Stimulated activated CD8-positive, alpha-beta memory T cell treated with anti-CD3 and anti-CD28 coated beads, Interleukin-15, amount 100 ng/mL, for 1 hour (primary cell): ENCODE measurements around the gene ZNF324B.
"Not testable (repeated sequence)": the region's sequence is repeated elsewhere in the genome, so short reads cannot be mapped to it uniquely, and the experiment has no call there.

ENCODE experiments used
- DNase-seq: peaks from one replicate; pipeline ENCODE4 v3.0.0-alpha.2; 2020; ENCODE audit warnings: low read depth

The ZNF324B gene

DNA sequence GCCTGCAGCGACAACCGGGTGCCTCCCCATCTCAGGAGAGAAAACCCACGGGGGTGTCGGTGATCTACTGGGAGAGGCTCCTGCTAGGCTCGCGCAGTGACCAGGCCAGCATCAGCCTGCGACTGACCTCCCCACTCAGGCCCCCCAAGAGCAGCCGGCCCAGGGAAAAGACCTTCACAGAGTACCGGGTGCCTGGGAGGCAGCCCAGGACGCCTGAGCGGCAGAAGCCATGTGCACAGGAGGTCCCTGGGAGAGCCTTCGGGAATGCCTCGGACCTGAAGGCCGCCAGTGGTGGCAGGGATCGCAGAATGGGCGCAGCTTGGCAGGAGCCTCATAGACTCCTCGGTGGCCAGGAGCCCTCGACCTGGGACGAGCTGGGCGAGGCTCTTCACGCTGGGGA lies 3.9 kb downstream of the ZNF324B start:
- no peak for DNase-seq

DNA sequence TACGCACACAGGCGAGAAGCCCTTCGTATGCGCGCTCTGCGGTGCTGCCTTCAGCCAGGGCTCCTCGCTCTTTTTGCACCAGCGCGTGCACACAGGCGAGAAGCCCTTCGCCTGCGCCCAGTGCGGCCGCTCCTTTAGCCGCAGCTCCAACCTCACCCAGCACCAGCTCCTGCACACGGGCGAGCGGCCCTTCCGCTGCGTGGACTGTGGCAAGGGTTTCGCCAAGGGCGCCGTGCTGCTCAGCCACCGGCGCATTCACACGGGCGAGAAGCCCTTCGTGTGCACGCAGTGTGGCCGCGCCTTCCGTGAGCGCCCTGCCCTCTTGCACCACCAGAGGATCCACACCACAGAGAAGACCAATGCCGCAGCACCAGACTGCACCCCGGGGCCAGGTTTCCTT lies 4.7 kb downstream of the ZNF324B start:
- no peak for DNase-seq

DNA sequence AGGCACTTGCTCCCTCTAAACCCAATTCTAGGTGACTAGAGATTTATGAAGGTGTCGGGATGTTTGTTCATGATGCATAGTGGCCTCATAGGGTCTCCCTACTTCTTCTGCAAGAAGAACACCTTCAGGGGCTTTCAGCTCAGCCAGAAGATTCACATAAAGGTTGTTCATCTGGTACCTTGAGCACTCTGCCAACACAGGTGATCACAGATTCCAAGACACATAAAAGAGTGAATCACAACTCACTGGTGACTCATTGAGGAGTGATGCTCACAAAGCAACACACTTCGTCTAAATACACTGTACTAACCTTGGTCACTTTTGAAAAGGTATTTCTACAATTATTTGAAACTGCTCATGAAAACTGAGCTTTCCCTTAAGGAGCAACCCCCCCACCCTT lies 8.6 kb downstream of the ZNF324B start:
- no peak for DNase-seq

DNA sequence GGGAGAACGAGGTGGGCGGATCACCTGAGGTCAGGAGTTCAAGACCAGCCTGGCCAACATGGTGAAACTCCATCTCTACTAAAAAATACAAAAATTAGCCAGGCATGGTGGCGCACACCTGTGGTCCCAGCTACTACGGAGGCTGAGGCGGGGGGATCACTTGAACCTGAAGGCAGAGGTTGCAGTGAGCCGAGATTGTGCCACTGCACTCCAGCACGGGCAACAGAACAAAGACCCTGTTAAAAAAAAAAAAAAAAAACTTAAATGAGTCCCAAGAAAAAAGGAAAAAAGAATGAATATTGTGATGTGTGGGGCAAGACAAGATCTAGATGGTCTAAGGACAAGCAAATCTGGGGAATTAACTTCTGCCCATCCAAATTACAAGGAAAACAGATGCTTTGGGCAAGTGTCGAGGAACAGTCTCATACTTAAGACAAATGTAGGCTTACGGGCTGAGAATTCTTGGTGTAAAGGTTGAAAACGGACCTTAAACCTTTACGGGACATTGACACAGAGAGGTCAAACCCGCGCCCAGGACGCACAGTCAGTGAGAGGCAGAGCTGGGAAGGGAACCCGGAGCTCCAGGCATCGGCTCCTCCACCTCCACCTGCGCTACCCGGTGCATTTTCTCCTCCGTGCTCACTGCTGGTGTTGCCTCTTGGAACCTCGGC lies 14.8 kb downstream of the ZNF324B start:
- no peak for DNase-seq

DNA sequence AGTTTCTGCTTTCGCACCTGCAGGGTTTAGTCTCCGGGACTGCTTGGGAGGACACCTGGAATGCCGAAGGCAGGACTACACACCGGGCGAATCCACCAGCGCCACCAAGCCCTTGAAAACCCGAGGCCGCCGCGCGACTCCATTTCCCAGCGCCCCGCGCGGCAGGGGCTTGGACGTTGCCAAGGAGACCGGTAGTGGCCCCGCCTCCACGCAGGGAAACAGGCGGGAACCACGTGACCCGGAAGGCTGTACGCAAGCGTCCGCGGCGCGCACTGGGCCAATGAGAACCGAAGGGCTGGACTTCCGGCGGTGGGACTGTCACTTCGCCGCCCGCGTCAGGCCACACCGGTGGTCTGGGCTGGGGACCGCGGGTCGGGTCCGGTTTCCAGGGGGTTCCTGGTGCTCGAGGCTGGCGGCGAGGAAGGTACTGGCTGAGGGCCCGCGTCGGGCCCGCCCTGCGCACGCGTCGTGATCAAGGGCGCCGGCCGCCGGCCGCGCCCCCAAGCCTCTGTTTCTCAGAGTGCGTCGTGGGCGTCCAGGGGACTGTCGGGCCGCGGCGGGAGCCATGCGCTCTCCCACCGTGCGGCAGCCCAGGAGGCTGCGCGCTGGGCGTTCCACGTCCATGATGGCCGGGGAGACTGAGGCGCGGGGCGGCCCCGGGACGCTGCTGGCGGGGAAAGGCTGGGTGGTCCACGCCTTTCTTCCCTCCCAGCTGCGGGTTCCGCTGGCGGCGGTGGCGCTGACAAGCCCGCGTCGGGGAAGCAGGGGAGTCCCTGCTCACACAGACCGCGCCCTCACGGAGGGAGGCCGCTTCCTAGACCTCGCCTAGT lies 15.6 kb downstream of the ZNF324B start, which contains the start of gene ZNF324:
TSS of gene ZNF324 (plus strand) at position 321 of the 830 bp plus-strand sequence. CDS start 2,106 bp downstream, outside the sequence.
- DNase-seq, result peak; percentile 96

DNA sequence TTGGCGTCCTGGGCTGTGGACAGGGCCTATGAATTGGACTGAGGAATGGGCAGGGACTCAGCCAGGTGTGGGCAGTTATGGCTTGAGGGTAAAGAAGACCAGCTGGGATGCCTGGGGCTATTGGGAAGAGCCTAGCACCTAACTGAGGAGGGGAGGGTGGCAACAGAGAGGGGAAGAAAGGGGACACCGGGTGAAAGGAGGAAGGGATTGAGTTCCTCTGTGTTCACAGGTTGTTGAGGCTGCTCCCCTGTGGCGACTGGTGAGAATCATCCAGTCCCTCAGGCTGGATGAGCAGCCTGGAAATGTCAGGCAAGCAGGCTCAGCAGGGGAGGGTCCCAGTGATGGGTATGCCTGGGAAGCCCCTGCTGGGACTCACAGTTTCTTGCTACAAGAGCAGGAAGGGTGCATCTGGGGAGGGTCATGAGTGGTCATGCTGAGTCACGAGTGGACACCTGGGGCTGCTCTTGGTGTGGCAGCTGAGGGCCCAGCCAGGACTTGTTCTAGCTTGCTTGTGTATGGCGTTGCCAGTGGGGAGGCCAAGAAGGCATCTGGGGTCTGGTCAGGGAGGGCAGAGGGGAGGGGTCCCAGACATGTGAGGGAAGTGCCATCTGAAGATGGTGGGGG lies 16.9 kb downstream of the ZNF324B start:
- DNase-seq, result no peak

DNA sequence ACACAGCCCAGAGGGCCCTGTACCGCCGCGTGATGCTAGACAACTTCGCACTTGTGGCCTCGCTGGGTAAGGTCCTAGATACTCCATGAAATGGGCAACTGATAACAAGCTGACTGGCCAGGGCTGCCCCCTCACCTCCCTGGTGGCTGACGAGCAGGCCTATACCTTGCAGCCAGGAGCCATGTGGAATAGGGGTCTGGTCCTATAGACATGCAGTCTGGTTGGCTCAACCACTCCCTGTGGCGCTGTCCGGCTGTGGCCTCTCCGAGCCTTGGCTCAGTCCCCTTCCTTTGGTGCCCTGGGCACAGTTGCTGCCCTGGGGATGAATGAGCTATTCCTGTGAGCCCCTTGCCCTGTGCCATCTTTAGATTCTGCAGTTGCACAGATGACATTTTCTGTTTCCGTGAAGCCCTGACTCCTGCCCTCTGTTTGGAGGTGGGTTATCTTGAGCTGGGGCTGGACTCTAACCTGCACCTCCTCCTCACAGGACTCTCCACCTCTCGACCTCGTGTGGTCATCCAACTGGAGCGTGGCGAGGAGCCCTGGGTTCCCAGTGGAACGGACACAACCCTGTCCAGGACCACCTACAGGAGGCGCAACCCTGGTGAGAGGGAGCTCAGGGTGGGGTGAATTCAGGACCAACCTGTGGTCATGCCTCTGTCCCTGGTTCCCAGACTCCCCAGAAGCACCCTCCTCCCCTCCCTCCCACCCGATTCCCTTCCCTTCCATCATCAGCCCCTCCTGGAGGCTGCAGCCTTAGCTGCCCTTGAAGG lies 18.0 kb downstream of the ZNF324B start:
- DNase-seq, result no peak

DNA sequence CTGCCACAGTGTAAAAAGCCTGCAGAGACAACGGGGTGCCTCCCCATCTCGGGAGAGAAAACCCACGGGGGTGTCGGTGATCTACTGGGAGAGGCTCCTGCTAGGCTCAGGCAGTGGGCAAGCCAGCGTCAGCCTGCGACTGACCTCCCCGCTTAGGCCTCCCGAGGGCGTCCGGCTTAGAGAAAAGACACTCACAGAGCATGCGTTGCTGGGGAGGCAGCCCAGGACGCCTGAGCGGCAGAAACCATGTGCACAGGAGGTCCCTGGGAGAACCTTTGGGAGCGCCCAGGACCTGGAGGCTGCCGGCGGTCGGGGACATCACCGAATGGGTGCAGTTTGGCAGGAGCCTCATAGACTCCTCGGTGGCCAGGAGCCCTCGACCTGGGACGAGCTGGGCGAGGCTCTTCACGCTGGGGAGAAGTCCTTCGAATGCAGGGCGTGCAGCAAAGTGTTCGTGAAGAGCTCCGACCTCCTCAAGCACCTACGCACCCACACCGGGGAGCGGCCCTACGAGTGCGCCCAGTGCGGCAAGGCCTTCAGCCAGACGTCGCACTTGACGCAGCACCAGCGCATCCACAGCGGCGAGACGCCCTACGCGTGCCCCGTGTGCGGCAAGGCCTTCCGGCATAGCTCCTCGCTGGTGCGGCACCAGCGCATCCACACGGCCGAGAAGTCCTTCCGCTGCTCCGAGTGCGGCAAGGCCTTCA lies 19.6 kb downstream of the ZNF324B start:
- DNase-seq, result not testable (repeated sequence)

DNA sequence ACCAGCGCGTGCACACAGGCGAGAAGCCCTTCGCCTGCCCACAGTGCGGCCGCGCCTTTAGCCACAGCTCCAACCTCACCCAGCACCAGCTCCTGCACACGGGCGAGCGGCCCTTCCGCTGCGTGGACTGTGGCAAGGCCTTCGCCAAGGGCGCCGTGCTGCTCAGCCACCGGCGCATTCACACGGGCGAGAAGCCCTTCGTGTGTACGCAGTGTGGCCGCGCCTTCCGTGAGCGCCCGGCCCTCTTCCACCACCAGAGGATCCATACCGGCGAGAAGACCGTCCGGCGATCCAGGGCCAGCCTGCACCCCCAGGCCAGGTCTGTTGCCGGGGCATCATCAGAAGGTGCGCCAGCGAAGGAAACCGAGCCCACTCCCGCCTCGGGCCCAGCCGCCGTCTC lies 20.3 kb downstream of the ZNF324B start:
- no peak for DNase-seq

DNA sequence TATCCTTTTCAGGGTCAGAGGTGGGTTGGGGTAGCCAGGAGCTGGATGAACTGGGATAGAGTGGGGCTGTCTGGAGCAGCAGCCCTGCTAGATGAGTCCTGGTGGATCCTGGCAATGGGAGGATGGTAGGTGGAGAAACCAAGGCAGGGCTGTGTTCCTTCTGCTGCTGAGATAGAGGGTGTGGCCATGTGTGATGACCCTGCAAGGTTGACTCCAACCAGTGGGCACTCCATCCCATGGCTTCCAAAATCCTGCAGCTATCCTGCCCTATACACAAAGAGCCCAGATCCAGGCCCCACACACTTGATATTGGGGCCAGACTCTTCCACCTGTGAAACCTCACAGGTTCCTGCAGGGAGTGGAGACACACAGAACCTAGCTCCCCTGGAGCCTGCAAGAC lies 22.4 kb downstream of the ZNF324B start:
- DNase-seq, result no peak

DNA sequence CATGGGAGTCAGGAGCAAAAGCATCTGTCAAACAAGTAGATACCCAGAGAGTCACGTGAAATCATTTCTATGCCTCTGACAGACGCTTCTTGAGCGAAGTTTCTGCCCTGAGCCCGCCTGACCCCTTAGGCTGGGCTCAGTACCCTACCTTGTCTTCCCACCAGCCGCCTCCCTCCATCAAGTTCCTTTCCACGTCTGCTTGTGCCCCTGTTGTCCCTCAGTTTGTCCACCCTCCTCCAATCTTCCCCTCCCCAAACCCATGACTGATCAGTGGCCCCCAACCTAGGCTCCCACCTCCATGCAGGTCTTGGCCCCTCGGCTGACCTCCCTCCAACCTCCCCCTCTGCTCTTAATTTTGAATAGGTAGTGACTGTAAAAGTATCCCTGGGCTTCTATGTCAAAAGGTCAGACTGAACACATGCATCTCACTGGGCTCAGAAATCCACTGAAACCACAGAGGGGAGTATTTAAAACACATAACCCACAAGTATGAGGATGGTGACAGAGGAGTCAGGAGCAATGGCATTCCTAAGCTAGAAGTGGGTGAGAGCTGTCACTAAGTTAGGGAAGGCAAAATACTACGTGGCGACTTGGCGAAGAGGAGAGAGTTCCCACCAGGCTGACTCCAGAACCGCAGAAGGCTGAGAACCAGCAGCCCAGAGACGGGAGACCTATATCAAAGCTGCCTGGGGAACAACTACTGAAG lies 23.0 kb downstream of the ZNF324B start:
- DNase-seq, result no peak

DNA sequence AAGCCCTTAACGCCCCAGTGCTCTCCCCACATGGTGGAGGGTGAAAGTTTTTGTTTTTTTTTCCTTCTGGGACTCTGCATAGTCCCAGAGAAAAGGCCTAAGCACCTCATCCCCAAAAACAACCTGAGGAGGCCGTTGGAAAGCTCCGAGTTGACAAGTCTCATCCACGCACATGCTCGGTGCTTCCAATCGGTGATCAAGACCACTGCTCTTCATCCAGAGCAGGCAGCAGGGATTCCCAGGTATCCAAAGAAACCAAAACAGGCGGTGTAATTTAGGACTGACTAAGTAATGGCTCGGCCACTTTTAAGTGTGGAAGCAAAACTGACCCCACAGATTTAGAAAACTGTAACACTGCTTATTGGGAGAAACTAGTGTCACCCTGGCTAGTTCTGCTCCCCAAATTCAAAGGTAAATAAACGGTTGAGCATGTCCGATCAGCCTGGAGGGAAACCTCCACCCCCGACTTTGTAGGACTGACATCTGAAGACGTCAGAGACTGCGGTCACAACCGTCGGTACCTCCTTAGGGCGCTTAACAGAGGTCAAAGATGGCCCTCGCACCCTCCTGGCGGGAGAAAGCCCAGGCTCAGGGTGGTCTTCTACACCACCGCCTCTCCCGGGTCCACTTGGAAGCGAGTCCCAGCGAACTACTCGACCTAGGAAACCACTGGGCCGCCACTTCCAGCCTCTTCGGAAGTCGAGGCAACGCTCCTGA lies 23.7 kb downstream of the ZNF324B start:
- no peak for DNase-seq

DNA sequence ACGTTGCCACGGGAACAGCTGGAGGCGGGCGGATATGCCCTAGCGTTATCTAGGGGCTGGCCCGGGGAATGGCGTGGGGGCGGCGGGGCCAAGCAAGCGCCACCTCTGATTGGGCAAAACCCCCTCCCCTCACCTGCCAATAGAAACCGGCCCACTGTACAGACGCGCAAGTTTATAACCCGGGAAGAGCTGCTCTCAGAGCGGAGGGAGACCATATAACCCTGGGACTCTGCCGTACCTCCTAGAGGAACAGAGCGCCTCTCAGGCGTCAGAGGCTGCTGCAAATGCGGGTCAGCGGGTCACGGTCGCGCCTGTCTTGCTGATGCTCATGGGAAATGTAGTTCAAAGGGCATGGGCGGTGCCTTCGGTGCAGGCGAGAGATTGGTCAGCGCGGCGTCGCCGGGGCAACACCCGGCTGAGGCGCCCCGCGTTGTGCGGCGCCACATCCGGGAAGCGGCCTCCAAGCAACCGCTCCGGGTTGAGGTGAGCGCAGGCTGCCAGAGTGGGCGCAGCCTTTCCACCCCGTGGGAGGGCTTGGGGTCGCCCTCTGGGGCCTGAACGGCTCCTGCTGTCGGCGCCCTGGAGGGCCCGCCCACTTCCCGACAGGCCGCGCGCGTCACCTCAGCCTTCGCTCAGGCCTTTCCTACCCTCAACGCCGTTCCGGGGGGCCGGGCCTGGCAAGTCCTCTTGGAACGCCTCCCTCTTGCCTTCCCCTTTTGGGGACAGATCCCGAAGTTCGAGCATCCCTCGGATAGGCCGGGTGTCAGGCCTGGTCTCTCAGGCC lies 24.5 kb downstream of the ZNF324B start, which contains the start of gene ZNF446:
TSS of gene ZNF446 (plus strand) at position 639 of the 784 bp plus-strand sequence. CDS start 867 bp downstream, outside the sequence.
- DNase-seq, result peak; percentile 92

DNA sequence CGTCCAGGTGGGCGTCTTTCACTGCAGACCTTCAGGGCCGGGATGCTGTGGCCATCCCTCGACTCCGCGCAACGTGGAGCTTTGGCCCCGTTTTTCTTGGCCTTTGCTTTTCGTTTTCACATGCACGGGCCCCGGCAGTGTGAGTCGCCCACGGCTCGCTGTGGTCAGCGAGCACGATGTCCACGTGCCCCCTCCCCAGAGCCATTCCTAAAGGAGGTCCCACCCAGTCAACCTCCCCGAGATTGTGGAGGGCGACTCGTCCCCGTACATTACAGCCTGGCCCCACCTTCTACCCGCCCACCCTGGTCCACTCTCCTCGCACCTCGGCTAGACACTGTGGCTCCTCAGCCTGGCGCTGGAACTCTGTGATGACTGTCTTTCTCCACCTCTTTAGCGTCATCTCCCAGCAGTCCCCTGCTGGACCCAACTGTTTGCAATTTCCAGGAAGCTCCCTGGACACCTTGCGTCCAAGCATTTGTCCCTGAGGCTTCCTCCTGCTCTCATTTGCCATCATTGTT lies 25.1 kb downstream of the ZNF324B start:
- DNase-seq, result no peak

DNA sequence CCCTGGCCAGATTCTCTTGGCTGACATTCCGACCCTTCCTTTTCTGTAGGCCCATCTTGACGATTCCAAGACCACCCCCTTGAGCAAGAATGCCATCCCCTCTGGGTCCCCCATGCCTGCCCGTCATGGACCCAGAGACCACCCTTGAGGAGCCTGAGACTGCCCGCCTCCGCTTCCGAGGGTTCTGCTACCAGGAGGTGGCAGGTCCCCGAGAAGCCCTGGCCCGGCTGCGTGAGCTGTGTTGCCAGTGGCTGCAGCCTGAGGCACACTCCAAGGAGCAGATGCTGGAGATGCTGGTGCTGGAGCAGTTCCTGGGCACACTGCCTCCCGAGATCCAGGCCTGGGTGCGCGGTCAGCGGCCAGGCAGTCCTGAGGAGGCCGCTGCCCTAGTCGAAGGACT lies 25.7 kb downstream of the ZNF324B start:
- no peak for DNase-seq

DNA sequence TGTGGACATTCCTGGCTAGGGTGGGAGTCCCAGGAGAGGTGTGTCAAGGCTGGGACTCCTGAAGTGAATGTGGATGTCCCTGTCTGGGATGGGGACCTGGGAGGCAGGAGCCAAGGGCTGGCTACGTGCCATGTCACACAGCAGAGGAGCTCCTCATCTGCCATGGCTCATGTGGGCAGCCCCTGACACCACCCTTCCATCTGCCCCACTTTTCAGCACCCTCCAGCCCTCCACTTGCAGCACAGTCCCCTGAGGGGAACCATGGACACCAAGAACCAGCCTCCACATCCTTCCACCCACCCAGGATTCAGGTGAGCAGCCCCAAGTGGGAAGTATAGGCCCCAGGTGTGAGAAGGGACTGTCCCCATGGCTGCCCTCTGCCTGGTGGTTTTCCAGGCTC lies 26.4 kb downstream of the ZNF324B start:
- no peak for DNase-seq

DNA sequence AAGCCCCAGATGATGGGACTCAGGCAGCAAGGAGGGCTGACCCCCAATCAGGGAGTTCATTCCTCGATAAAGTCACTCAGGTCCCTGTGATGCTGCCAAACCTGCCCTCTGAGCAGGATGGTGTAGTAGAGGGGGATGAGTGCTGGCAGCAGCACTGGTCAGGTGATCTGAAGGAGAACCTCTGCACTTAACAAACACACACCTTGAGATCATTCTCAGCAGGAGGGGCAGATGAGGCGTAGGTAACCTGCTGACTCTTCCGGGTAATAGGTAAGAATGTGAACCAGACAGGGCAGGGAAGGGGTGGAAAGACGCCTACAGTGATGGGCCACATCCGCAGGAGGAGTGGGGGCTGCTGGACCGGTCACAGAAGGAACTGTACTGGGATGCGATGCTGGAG lies 27.9 kb downstream of the ZNF324B start:
- no peak for DNase-seq

DNA sequence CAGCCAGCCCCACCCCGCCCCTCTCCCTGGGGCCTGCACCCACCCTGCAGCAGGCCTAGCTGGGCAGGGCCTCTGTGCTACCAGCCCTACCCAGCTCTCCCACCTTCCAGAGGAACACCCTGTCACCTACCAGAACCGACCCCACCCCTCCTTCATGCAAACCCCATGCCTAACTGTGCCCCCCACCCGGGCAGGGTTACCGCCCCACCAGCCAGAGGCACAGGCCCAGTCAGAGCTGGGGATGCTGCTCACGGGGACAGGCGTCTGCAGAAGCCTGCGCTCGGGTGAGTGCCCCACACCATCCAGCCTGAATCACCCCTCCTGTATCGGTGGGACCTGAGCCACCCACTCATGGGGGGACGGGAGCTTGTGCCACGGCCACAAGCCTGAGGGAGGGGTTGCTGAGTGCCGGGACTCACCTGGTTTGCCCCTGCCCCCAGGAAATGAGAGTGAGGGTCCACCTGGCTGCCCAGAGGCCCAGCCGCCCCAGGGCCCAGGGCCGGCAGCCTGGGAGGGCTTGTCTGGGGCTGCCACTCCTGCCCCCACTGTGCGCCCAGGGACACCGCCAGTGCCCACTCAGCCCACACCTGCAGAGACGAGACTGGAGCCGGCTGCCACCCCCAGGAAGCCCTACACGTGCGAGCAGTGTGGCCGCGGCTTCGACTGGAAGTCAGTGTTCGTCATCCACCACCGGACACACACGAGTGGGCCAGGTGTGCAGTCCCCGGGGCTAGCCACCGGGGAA lies 28.5 kb downstream of the ZNF324B start:
- DNase-seq, result no peak
